ENCODE results near the gene FBXO30. TPM values are rescaled to one million over a fixed set of nuclear protein-coding genes. Genes with fewer than 3 reads are reported as not detected.

The FBXO30 gene
- total and polyA plus RNA-seq, 9 of the 15 experiments (the other 6 are each of a cell fraction or from before 2014, with no cell fraction given) = 3.6 to 12.8 (median 7.1) TPM

GRCh38 chr6:145813285-145814034, 1.1 kb downstream of the FBXO30 start (continued):
- TF ChIP-seq, protein P1, sequence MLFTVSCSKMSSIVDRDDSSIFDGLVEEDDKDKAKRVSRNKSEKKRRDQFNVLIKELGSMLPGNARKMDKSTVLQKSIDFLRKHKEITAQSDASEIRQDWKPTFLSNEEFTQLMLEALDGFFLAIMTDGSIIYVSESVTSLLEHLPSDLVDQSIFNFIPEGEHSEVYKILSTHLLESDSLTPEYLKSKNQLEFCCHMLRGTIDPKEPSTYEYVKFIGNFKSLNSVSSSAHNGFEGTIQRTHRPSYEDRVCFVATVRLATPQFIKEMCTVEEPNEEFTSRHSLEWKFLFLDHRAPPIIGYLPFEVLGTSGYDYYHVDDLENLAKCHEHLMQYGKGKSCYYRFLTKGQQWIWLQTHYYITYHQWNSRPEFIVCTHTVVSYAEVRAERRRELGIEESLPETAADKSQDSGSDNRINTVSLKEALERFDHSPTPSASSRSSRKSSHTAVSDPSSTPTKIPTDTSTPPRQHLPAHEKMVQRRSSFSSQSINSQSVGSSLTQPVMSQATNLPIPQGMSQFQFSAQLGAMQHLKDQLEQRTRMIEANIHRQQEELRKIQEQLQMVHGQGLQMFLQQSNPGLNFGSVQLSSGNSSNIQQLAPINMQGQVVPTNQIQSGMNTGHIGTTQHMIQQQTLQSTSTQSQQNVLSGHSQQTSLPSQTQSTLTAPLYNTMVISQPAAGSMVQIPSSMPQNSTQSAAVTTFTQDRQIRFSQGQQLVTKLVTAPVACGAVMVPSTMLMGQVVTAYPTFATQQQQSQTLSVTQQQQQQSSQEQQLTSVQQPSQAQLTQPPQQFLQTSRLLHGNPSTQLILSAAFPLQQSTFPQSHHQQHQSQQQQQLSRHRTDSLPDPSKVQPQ (CRISPR knock-in tag; IDR thresholded peaks at IDR 0.05; ENCODE audit: borderline replicate concordance) = no peak
- TF ChIP-seq ZC3H11A (IDR thresholded peaks at IDR 0.05; ENCODE audit: low read depth, low read length) = no peak
- TF ChIP-seq, protein P2, sequence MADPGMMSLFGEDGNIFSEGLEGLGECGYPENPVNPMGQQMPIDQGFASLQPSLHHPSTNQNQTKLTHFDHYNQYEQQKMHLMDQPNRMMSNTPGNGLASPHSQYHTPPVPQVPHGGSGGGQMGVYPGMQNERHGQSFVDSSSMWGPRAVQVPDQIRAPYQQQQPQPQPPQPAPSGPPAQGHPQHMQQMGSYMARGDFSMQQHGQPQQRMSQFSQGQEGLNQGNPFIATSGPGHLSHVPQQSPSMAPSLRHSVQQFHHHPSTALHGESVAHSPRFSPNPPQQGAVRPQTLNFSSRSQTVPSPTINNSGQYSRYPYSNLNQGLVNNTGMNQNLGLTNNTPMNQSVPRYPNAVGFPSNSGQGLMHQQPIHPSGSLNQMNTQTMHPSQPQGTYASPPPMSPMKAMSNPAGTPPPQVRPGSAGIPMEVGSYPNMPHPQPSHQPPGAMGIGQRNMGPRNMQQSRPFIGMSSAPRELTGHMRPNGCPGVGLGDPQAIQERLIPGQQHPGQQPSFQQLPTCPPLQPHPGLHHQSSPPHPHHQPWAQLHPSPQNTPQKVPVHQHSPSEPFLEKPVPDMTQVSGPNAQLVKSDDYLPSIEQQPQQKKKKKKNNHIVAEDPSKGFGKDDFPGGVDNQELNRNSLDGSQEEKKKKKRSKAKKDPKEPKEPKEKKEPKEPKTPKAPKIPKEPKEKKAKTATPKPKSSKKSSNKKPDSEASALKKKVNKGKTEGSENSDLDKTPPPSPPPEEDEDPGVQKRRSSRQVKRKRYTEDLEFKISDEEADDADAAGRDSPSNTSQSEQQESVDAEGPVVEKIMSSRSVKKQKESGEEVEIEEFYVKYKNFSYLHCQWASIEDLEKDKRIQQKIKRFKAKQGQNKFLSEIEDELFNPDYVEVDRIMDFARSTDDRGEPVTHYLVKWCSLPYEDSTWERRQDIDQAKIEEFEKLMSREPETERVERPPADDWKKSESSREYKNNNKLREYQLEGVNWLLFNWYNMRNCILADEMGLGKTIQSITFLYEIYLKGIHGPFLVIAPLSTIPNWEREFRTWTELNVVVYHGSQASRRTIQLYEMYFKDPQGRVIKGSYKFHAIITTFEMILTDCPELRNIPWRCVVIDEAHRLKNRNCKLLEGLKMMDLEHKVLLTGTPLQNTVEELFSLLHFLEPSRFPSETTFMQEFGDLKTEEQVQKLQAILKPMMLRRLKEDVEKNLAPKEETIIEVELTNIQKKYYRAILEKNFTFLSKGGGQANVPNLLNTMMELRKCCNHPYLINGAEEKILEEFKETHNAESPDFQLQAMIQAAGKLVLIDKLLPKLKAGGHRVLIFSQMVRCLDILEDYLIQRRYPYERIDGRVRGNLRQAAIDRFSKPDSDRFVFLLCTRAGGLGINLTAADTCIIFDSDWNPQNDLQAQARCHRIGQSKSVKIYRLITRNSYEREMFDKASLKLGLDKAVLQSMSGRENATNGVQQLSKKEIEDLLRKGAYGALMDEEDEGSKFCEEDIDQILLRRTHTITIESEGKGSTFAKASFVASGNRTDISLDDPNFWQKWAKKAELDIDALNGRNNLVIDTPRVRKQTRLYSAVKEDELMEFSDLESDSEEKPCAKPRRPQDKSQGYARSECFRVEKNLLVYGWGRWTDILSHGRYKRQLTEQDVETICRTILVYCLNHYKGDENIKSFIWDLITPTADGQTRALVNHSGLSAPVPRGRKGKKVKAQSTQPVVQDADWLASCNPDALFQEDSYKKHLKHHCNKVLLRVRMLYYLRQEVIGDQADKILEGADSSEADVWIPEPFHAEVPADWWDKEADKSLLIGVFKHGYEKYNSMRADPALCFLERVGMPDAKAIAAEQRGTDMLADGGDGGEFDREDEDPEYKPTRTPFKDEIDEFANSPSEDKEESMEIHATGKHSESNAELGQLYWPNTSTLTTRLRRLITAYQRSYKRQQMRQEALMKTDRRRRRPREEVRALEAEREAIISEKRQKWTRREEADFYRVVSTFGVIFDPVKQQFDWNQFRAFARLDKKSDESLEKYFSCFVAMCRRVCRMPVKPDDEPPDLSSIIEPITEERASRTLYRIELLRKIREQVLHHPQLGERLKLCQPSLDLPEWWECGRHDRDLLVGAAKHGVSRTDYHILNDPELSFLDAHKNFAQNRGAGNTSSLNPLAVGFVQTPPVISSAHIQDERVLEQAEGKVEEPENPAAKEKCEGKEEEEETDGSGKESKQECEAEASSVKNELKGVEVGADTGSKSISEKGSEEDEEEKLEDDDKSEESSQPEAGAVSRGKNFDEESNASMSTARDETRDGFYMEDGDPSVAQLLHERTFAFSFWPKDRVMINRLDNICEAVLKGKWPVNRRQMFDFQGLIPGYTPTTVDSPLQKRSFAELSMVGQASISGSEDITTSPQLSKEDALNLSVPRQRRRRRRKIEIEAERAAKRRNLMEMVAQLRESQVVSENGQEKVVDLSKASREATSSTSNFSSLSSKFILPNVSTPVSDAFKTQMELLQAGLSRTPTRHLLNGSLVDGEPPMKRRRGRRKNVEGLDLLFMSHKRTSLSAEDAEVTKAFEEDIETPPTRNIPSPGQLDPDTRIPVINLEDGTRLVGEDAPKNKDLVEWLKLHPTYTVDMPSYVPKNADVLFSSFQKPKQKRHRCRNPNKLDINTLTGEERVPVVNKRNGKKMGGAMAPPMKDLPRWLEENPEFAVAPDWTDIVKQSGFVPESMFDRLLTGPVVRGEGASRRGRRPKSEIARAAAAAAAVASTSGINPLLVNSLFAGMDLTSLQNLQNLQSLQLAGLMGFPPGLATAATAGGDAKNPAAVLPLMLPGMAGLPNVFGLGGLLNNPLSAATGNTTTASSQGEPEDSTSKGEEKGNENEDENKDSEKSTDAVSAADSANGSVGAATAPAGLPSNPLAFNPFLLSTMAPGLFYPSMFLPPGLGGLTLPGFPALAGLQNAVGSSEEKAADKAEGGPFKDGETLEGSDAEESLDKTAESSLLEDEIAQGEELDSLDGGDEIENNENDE (IDR thresholded peaks at IDR 0.05; ENCODE audit: low read depth, low read length) = no peak
- TF ChIP-seq NUFIP1 (IDR thresholded peaks at IDR 0.05; ENCODE audit: partially characterized antibody) = no peak
- no peak for TF ChIP-seq FOXP1 (CRISPR knock-in tag; IDR thresholded peaks at IDR 0.05)
- TF ChIP-seq ATF1 (CRISPR knock-in tag; IDR thresholded peaks at IDR 0.05) = no peak
- TF ChIP-seq ATF1 (tag; IDR thresholded peaks at IDR 0.05) = peak; percentile 73
- TF ChIP-seq BRD4 (IDR thresholded peaks at IDR 0.05) = peak; percentile 69; the same call in 1 of the 2 replicates

Data from K562 (cell line).